Inflammatory macrophage (primary cell): ENCODE data around the gene YPEL2.
A peak's percentile ranks its signal among the peaks of the same experiment; 100 is the strongest.

ENCODE experiments used
- DNase-seq, 2 donors: peaks; one replicate each; pipeline ENCODE4 v3.0.0-alpha.2; 2020 to 2022

YPEL2 gene

GRCh38 chr17:59330053-59330942 is 1.2 kb upstream of the YPEL2 start:
- no peak for DNase-seq

GRCh38 chr17:59331929-59332748 is 684 bp downstream of the YPEL2 start:
- DNase-seq = peak; percentile 18 to 54

GRCh38 chr17:59332749-59333377 is 1.4 kb downstream of the YPEL2 start:
- peak; percentile 63 to 71 for DNase-seq

DNA sequence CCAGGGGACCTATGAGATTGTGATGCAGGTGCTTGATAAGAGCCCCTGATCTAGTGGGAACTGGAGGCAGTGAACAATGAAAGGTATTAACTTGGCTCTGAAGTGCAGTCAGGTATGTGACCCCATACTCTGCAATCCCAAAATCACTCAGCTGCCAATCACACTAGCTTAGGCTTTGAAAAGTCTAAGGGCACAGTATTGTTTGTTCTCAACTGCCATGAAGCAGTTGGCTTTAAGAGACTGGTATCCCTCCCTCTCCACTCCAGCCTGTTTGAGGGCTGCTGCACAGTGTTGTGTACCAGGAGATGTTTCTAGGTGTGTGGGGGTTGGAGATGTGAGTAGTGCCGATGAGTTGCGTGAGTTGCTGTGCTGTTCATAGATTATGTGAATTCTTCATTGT is 2.4 kb downstream of the YPEL2 start:
- DNase-seq = no peak

GRCh38 chr17:59335685-59336084 is 4.2 kb downstream of the YPEL2 start:
- no peak for DNase-seq

DNA sequence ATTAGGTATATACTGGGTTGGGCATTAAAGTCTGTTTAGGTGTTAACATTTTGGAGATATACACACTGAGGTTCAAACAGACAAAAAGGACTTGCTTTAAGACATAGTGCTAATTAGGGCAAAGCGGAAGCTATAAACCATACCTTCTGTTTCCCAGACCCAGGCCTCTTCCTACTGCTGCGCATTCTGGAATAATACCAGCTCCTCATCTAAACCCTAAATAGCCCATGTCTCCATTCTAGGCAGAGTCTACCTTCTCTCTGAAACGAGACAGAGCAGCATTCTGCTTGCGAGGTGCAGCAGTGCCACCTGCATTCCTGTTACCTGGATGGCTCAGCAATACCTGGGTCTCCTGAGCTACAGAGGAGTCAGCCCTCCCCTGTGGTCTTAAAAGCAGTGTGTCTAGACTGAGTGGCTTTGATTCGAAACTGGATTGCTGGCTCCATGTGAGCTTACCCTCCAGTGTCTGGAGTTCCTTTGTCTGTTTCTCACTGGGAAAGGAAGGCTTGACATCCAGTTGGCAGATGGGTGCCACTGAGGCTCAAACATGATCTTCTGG is 6.4 kb downstream of the YPEL2 start:
- DNase-seq = no peak

DNA sequence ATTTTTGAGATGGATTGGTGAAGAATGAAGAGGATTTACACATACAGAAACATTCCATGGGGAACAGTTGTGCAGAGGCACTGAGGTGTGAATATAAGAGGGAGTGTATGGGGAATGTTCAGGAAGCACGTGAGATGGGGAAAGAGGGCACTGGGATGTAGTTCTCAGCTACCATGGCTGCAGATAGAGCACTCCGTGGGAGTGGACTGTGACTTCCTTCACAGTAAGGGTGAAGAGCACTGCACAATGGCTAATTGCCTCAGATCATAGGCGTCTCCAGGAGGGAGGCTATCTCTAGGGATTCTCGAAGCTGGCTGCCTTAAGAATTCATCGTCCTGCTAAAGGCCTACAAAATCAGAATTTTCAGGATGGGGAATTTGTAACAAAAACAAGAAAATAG is 7.0 kb downstream of the YPEL2 start:
- DNase-seq = peak in 1 of 2 donors; percentile 36

GRCh38 chr17:59341922-59342321 is 10.5 kb downstream of the YPEL2 start:
- DNase-seq = no peak

DNA sequence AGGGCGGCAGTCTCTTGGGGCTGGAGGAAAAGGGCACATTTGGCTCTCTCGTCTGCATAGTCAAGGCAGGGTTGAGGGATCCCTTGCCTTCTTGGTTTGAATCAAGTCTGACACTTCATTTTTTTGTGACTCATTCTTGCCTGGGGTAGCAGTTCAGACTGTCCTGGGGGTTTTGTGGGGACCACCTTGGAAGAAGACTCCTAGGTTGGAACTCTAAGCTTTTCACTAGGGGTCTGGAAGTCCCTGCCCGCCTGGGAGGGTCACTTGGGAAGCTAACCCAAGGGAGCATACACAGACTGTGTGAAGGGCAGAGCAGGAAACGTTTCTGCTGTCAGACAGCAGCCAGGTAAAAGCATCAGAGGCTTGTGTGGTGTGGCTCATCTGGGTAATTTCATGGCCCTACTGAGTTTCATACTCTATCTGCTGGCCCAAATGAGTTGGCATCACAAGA is 11.3 kb downstream of the YPEL2 start:
- DNase-seq = no peak

- DNase-seq = no peak
Observed at GRCh38 chr17:59345476-59345875, 14.0 kb downstream of the YPEL2 start.

GRCh38 chr17:59346341-59346740 is 14.9 kb downstream of the YPEL2 start:
- DNase-seq = no peak

DNA sequence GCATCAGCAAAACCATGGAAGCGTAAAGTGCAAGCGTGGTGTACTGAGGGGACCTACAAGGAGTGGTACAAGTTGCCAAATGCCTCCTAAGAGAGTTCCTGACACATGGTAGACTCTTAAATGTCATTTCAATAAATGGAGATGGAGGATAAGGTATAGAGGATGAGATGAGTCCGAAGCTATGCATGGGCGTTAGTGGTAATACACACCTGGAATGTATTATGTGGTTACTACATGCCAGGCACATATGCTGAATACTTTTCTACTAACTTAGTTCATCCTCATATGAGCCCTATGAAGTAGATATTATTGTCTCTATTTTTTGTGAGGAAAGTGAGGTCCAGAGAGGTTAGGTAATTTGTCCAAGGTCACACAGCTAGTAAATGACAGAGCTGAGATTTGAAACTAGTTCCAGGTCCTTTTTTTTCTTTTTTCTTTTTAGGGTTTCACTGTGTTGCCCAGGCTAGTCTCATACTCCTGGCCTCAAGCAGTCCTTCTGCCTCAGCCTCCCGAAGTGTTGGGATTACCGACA is 15.5 kb downstream of the YPEL2 start:
- DNase-seq = no peak

GRCh38 chr17:59347975-59348391 is 16.5 kb downstream of the YPEL2 start:
- DNase-seq = peak; percentile 44 to 58

DNA sequence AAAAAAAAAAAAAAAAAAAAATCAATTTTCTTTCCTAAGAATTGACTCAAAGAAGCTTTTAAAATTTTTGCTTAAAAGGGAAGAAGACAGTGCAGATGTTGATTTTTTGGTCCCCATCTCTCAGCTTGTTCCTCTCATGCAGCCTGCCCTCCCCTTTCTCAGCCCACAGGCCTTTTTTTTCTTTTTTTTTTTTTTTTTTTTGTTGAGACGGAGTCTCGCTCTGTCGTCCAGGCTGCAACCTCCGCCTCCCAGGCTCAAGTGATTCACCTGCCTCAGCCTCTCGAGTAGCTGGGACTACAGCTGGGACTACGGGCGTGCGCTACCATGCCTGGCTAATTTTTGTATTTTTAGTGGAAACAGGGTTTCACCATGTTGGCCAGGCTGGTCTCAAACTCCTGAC is 17.7 kb downstream of the YPEL2 start:
- no peak for DNase-seq

DNA sequence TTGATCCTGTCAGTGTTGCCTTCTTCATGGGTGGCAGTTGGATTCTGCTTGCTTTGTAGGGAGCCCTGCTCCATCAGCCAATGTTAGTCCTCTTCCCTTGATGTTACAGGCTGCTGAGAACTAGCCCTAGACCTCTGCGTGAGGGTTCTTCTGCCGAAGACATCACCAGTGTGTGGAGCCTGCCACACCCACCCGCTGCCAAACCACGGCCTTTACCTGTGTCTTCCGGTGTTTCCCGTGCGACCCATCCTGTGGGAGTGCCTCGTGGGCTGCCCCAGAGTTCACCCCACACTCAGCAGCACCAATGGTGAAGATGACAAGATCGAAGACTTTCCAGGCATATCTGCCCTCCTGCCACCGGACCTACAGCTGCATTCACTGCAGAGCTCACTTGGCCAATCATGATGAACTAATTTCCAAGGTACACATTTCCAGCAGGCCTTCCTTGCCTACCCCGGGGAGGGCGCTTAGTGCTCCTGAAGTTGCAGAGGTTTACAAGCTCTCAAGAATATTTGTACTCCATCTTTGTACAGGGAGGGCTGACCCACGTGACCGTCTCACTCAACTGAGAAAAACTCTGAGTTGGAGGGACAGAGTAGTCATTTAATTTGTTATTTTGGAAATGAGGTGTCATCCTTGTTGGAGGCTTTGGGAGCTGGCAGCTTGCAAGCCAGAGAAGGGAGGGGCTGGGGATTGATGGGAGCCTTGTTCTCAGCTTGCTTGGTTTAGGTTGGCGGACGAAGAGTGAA is 21.8 kb downstream of the YPEL2 start:
- DNase-seq = no peak

- DNase-seq = no peak
Observed at GRCh38 chr17:59353936-59354755, 22.7 kb downstream of the YPEL2 start.

GRCh38 chr17:59355030-59355701 is 23.7 kb downstream of the YPEL2 start:
- no peak for DNase-seq

DNA sequence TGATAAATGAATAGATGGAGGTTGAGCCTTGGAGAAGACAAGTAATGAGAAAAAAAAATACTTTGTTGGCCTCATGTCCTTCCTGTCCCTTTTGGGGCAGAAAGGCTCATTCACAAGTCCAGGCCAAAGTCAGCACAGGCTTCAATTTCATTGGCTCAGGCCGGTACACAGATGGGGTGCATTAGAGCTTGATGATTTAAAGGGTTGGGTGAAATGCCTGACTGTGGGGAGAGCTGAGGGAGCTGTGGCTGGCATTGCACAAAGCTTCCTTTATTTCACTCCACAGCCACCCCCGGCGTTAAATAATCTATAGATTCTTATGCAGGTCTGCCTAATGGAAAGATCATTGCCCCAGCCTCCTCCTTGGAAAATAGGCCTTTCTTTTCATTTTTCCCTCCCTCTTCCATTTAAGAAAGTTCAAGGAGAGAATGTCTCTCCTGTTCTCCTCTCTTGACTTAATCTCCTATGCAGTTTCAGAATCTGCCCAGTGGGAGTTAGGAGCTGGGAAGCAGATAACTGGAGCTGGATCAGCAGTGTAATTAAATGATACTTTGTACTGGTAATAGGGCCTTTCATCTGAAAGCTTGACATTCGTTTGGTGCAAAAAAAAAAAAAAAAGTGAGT is 24.4 kb downstream of the YPEL2 start:
- no peak for DNase-seq

GRCh38 chr17:59356543-59357218 is 25.2 kb downstream of the YPEL2 start:
- DNase-seq = no peak
